GM10266 (cell line): ENCODE measurements around the gene NFKBIB.
"Not testable (repeated sequence)": the region's sequence is repeated elsewhere in the genome, so short reads cannot be mapped to it uniquely, and the experiment has no call there.

Experiments used
- DNase-seq: peaks from one replicate; pipeline ENCODE4 v3.0.0; 2012; ENCODE audit errors: extremely low spot score
- TF ChIP-seq, protein P1 (sequence below): IDR thresholded peaks from 2 replicates; pipeline ENCODE4 v1.5.1; 2012; ENCODE audit warnings: mild to moderate bottlenecking, low read depth; ENCODE audit not compliant: control insufficient read depth, insufficient read depth; ENCODE audit errors: missing control alignments

NFKBIB gene

DNA sequence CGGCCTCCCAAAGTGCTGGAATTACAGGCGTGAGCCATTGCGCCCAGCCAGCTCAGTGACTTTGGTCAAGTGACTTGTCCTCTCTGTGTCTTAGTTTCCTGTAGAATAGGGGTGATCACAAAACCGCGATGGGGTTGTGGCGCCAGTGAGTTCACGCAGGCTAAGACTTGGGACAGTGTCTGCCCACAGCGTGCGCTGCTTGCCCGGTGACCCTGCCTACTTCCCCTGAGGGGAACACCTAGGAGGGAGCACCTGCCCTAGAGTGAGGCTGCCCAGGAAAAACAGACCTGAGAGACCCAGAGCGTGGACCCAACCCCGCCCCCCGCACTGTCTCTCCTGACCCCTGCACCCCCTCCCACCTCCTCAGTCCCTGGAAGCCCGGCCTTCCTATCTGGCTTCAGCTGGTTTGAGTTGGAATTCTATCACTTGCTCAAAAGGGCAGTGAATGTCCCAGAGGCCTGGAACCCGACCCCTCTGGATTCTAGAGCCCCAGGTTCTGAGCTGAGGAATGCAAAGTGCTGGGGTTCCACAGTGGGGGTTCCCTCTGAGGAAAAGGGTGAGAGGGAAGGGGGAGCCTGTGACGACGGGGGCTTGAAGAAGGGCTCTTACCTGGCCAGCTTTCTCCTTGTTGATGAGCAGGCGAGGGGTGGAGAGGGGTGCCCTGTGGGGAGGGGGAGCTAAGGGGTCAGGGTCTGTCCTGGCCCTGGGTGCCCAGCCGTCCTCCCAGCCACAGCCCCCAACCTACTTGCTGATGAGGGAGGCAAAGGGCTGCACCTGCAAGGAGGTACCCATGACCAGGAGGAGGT, 19.5 kb upstream of the NFKBIB start:
- DNase-seq = no peak
- TF ChIP-seq, protein P1, sequence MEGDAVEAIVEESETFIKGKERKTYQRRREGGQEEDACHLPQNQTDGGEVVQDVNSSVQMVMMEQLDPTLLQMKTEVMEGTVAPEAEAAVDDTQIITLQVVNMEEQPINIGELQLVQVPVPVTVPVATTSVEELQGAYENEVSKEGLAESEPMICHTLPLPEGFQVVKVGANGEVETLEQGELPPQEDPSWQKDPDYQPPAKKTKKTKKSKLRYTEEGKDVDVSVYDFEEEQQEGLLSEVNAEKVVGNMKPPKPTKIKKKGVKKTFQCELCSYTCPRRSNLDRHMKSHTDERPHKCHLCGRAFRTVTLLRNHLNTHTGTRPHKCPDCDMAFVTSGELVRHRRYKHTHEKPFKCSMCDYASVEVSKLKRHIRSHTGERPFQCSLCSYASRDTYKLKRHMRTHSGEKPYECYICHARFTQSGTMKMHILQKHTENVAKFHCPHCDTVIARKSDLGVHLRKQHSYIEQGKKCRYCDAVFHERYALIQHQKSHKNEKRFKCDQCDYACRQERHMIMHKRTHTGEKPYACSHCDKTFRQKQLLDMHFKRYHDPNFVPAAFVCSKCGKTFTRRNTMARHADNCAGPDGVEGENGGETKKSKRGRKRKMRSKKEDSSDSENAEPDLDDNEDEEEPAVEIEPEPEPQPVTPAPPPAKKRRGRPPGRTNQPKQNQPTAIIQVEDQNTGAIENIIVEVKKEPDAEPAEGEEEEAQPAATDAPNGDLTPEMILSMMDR = no peak

DNA sequence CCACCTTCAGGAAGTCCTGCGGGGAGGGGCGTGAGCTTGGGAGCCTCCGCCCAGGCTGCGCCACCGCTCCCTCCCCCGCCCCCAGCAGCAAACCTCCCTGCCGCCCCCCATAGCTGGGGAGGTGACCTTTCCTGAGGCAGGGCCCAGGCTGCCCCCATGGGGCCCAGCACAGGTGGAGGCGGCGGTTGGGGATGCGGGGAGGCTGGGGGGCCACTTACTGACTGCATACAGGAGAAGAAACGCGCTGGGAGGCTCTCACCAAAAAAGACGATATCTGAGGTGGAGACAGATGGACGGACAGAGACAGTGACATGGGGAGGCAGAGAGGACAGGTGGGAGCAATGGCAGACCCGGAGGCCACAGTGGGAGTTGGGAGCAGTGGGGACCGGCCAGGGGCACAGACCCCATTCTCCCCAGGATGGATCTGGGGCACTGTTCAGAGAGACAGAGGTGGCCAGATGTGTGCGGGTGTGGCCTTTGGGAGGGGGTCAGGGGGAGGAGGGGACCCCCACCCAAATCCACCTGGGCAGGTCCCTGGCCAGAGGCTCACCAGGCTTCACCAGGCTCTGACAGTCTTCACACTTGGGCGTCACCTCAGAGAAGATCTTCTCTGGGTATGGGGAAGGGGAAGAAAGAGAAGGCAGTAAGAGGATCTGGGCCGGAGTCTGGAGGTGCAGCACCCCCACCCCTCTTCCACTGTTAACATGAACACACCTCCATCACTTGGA, 18.7 kb upstream of the NFKBIB start:
- no peak for DNase-seq
- TF ChIP-seq, protein P1 = no peak

DNA sequence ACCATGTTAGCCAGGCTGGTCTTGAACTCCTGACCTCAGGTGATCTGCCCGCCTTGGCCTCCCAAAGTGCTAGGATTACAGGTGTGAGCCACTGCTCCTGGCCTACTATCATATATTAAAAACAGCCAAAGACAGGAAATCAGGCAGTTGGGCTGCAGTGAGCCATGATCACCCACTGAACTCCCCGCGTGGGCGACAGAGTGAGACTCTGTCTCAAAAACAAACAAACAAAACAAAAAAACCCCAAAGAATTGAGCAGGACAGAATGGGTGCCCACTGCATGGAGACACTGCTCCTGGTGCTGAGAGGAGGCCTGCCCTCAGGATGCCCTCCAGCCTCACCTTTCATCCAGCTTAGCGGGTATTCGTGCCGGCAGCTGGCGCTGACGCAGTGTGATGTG, 16.5 kb upstream of the NFKBIB start:
- TF ChIP-seq, protein P1 = no peak
- no peak for DNase-seq

DNA sequence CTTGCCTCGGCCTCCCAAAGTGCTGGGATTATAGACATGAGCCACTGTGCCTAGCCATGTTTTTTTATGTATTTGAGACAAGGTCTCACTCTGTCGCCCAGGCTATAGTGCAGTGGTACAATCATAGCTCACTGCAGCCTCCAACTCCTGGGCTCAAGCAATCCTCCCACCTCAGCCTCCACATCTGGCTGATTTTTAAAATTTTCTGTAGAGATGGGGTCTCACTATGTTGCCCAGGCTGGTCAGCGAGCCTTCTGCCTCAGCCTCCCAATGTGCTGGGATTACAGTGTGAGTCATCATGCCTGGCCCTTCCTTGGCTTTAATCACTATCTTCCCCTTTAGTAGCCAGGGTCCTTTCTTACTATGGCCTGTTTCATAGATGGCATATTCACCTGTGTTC, 15.1 kb upstream of the NFKBIB start:
- DNase-seq = not testable (repeated sequence)

DNA sequence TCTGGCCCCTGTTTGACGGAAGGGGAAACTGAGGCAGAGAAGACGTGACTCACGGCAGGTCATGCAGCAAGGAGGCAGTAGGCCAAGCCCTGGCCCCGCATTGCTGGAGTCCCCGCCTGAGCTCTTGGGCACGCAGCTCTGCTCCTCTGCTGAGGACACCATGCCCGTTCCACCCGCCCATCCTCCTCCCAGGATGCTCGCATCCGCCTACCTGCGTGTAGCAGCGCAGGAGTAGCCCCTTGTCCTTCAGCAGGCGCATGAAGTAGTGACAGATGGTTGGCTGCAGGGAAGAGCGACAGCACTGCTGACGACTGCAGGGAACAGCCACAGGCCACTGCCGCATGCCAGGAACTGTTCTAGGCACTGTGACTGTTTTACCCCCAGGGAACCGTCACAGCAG, 10.9 kb upstream of the NFKBIB start:
- no peak for DNase-seq
- TF ChIP-seq, protein P1 = no peak

DNA sequence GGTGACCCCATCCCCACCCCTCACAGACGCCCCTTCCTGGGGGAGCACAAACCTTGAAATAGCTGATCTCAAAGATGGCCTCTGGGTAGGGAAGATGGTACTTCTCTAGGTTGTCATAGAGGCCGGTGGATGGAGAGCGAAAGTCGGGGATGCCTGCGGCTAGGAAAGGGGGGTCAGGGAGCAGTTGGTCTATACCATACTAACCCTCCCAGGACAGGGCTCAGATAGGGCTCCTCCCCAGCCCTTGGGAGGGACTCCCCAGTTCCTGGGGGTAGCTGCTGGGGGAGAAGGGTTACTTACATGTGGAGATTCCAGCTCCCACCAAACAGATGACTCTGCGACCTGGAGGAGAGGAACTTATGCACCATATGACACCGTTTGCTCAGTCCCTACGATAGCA, 10.0 kb upstream of the NFKBIB start:
- TF ChIP-seq, protein P1 = no peak
- DNase-seq = no peak

DNA sequence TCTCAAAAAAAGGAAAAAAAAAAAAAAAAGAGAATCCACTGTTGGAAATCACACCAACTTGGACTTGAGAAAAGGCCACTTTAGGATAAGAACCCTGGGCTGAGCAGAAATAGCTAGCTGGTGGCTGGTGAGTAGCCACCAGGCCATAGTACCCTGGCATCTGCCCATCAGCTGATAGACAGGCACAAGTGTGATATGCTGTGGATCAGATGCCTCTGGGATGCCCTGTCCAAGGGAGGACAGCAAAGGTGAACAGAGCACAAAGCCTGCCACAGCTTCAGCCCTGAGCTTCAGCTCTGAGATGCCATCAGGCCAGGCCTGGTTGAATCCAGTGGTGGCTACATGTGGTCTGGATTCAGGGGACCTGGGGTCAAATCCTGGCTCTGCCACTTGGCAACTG, 9.1 kb upstream of the NFKBIB start:
- no peak for DNase-seq
- TF ChIP-seq, protein P1 = no peak
